HG03457 (cell line): ENCODE results near the gene ZNF790.
"Not testable (repeated sequence)": the region's sequence is repeated elsewhere in the genome, so short reads cannot be mapped to it uniquely, and the experiment has no call there.

ENCODE experiments used
- ATAC-seq: cut with Tn5 transposase; IDR thresholded peaks from one replicate; pipeline ENCODE4 v1.9.1; 2021; ENCODE audit warnings: moderate number of reproducible peaks; ENCODE audit not compliant: unreplicated experiment

Gene ZNF790

GRCh38 chr19:36837906-36838783 lies at the start of gene ZNF790:
TSS of gene ZNF790 (minus strand) at chr19:36838387. CDS start at chr19:36825619, 12,768 bp downstream.
- ATAC-seq = peak; percentile 54

- ATAC-seq = no peak
Measured at GRCh38 chr19:36876993-36877938, 39.1 kb upstream of the ZNF790 start.

DNA sequence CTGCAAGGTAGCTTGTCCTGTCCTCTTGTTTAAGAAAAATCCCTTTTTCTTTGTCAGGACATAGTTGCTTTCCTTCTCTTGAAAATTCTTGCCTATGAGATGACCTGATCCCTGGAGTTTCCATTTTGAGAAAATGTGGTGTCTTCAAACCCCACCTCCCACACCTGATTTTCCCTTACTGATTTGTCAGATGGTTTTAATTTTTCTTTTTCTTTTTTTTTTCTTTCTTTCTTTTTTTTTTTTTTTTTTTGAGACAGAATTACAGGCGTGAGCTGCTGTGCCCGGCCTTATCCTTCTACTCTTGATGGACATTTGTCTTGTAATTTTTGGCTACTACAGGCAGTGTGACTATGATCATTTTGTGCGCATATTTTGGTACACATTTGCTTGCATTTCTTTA lies 13.7 kb upstream of the ZNF790 start:
- no peak for ATAC-seq

DNA sequence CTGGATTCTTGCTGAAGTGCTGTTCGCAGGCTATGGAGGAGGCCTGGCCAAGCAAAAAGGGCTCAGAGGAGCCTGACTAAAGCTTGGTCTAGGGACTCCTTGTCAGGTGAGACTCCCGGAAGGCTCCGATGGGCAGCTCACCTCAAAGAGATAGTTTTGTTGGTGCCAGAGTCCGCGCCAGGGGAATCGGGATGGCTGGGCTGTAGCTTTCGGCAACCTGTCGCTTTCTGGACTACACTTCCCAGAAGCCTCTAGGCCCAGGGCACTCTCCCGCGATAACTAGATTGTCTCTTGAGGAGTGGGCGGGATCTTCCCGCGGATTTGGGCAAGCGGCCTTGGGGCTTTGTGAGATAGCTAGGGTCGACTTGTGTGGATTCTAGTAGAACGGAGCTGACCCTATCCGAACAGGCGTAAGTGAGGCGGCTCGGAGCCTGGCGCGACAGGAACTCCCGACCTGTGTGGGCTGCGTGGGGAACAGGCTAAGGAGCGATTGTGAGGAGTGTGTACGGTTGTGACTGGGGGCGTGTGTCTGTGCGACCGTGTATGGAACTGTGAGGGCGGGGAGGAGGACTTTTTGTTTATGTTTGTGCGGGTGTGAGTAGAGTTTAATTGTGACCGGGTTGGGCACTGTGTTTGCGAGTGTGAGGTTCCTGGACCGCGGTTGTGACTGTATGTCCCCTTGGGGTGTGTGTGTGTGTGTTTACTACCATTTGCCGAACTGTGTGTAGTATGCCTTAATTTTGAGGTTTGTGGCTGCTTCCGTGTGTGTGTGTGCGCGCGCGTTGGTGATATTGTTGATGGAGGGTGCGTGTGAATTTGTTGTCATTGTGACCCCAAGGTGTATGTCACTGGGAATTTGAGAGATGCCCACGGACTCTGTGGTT lies 12.6 kb upstream of the ZNF790 start, which contains the start of gene ZNF345:
Gene ZNF345, plus strand, starts transcription at position 318 of the 884 bp plus-strand sequence. CDS start 25,955 bp downstream, outside the sequence.
- peak; percentile 54 for ATAC-seq

DNA sequence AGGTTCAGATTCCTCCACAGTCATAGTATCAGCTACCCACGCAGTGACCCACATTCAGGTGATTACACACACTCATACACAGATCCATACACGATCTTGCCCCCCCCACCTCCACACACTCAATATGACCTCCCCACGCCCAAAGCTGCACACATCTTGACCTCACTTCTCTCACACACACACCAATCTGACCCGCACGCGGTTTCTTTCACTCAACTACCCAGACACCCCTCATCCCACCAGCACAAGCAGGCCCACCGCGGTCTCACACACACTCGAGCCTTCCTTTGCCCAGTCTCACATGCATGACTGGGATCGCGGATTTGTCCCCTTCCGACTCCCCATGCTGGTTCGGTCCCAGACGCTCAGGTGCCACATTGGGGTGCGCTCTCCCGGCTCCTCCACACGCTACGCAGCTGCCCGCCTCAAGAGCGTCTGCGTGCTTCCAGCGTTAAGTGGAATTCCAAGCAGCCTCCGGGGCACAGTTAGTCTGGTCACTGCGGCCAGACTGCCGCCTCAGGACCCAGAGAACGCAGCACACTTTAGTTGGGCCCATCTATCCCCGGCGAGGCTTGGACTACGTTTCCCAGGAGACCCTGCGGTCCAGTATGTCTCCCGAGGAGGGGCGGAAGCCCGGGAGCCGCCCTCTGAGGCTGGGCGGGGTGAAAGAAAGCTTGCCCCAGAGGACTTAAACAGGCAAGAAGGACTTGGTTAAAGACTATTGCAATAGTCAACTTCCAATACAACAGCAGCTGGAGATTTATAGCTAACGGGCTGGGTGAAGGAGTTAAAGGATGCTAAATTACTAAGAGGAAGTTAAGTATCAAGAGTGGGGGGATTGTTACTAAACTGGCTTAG lies 11.7 kb upstream of the ZNF790 start:
- ATAC-seq = peak; percentile 75

DNA sequence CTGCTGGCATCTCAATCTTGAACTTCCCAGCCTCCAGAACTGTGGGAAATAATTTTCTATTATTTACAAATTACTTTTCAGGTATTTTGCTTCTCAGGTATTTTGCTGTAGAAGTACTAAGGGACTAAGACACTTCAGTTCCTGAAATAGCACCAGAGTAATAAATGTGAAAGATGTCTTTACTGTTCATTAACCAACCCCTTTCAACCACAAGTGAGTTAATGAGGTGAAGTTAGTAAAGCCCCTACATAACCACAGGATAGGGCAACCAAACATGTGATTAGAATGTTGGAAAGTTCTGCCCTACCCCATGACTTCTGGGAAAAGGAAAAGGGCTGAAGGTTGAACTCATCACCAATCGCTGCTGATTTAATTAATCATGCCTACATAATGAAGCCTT lies 9.8 kb upstream of the ZNF790 start:
- ATAC-seq = no peak

- ATAC-seq = no peak
Measured at GRCh38 chr19:36838784-36839324, 667 bp upstream of the ZNF790 start.

DNA sequence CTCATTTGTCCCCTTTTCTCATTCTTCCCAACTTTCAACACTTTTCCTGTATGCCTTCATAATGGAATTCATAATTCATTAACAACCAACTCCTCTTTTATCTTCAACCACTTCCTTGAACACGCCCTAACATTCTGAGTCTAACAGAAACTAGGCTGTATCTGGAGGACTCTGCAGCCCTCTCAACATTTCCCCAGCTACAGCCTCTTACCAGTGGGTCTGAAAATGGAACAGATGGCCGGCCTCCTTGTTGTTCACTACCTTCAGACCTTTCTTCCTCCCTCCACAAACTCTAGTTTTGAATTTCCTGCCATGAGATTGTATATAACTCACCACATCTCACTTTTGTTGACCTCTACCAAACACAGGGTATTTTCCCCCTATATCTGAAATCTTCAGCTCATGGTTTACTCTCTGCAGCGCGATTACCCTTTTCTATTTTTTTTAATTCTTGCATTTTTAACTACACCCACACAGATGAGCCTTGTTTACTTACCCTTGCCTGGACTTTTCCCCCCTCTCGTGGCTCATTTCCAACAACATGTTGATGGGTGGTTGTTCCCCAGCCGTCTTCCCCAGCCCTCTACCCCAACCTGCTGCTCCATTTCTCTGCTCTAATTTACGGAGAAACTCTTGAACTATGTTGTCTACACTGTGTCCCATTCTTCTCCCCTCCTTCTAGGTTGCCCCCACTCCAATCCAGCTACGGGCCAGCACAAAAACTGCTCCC lies 846 bp downstream of the ZNF790 start:
- no peak for ATAC-seq

DNA sequence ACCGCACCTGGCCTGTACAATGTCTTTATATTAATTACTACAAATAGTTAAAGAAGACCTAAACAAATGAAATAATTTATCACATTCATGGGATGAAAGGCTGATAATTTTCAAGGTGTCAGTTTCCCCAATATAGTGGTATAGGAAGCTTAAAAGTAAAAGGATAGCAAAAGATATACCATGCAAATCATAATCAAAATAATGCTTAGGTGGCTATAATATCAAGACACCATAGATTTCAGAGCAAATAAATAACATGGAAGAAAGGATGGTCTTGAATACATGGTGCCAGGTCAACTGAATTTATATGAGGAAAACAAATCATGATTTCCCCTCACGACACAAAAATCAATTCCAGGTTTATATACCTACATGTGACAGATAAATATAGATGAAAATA lies 4.8 kb downstream of the ZNF790 start:
- ATAC-seq = no peak

DNA sequence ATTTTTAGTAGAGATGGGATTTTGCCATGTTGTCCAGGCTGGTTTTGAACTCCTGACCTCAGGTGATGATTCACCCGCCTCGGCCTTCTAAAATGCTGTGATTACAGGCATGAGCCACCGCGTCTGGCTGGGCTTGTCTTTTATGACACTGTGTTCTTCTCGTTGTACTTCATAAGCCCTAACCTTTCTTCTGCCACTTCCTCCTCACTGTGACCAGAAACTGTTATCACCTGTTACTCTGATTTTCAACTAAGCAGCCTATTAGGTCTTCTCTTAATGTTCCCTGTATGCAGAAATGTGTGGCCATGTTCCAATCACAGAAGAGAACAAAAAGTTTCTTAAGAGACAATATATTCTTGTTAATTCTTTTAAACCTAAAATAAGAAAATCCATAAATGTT lies 16.4 kb downstream of the ZNF790 start:
- ATAC-seq = no peak

- ATAC-seq = no peak
Measured at GRCh38 chr19:36819130-36819630, 19.0 kb downstream of the ZNF790 start.

DNA sequence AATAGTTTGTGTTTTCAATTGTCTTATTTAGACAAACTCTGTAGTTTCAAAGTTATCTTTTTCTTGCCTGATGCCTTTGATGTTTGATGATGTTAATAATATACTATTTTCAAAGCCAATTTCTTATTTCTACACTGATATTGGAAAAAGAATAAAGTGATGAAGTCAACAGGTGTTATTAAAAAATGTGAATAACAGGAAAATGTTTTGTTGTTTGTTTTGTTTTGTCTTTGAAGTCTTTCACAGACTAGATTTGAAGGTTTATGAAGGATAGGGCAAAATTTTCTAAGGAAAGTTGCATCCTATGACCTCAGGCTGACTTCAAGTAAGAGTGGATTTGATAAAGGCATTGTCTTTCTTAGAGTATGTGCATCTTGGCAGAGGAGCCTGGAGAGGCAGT lies 31.2 kb downstream of the ZNF790 start:
- ATAC-seq = no peak

GRCh38 chr19:36805364-36805763 lies 32.8 kb downstream of the ZNF790 start:
- no peak for ATAC-seq

DNA sequence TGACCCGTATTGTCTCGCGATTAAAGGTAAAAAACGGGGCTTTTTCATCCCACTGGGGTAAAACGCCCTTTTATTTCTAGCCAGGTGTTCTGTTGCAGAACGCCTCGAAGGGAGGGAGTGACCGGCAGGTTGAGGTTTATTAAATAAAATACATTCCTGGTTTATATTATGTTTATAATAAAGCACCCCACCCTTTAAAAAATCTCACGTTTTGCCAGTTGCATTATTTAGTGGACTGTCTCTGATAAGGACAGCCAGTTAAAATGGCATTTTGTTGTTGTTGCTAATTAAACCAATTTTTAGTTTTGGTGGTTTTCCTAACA lies 40.4 kb downstream of the ZNF790 start:
- ATAC-seq = no peak

- ATAC-seq = no peak
Measured at GRCh38 chr19:36796714-36796992, 41.5 kb downstream of the ZNF790 start.

- ATAC-seq = not testable (repeated sequence)
Measured at GRCh38 chr19:36791420-36792141, 46.6 kb downstream of the ZNF790 start.

GRCh38 chr19:36775768-36776167 lies 62.4 kb downstream of the ZNF790 start:
- ATAC-seq = no peak

DNA sequence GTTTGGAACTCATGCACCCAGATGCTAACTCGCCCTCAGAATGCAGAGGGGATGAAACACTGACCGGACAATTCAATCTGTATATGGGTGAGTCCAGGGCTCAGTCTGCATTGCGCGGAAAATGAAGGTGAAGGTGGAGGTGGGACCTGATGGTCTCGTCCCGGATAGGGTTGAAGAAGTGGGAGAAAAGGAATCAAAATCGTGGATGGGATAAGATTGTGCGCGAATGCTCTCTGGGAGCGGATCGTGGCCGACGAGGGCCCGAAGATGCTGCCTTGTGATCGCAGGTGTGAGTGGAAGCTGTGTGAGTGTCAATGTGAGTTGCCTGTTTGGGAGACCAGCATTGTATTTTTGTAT lies 65.0 kb downstream of the ZNF790 start:
- ATAC-seq = no peak
